Measurements from ENCODE around the gene USP40. TPM values are rescaled to one million over a fixed set of nuclear protein-coding genes. Genes with fewer than 3 reads are reported as not detected.

The USP40 gene
- polyA plus RNA-seq: 2.9 and 12.2 TPM in 2 replicates

GRCh38 chr2:233566141-233566956, at the start of gene USP40:
Gene USP40, minus strand, starts transcription at chr2:233566782. Its CDS starts 1,228 bp downstream, at chr2:233565554.

Other genes with a start within 250 kb of the USP40 start
- 1.7 and 2.3 TPM in 2 replicates for gene DGKD, start 212.3 kb downstream of the USP40 start, polyA plus RNA-seq
- not detected in 2 replicates for gene UGT1A8, start 50.9 kb upstream of the USP40 start, polyA plus RNA-seq
- gene UGT1A10, start 69.7 kb upstream of the USP40 start, polyA plus RNA-seq: not detected in 2 replicates
- gene UGT1A9, start 105.1 kb upstream of the USP40 start, polyA plus RNA-seq: not detected in 2 replicates
- gene UGT1A7, start 115.1 kb upstream of the USP40 start, polyA plus RNA-seq: not detected in 2 replicates
- gene UGT1A6, start 126.1 kb upstream of the USP40 start, polyA plus RNA-seq: not detected in 2 replicates
- gene UGT1A5, start 146.1 kb upstream of the USP40 start, polyA plus RNA-seq: not detected in 2 replicates
- gene UGT1A4, start 152.0 kb upstream of the USP40 start, polyA plus RNA-seq: not detected in 2 replicates
- not detected in 2 replicates for gene UGT1A3, start 162.3 kb upstream of the USP40 start, polyA plus RNA-seq
- gene UGT1A1, start 193.5 kb upstream of the USP40 start, polyA plus RNA-seq: not detected in 2 replicates
- not detected in 2 replicates for gene MROH2A, start 211.5 kb upstream of the USP40 start, polyA plus RNA-seq

Data from Purkinje cell (primary cell).